Spleen (tissue), 11 donors: Measurements from ENCODE around the gene SAP30BP. TPM values are rescaled to one million over a fixed set of nuclear protein-coding genes. Genes with fewer than 3 reads are reported as not detected.

Experiments used
- DNase-seq: peaks from one replicate; pipeline ENCODE4 v3.0.0-alpha.2; 2020
- H3K27ac ChIP-seq, 8 donors: fragments of 200-600 bp; sonication (generic) in 7 of 8; 1 replicate in 4 of 8; 2 replicates in 4 of 8; pipeline versions ENCODE4 v1.5.0 to v1.8.0; 2016 to 2021; ENCODE audit warnings: inconsistent platforms in 4 of 8, mild to moderate bottlenecking in 4 of 8, moderate library complexity in 1 of 8
- H3K27me3 ChIP-seq, 7 donors: fragments of 200-600 bp; sonication (generic) in 6 of 7; replicated peaks in 1 of 7; 1 replicate in 4 of 7; 2 replicates in 3 of 7; pipeline versions ENCODE4 v1.5.0 to v1.8.0; 2016 to 2021; ENCODE audit warnings: inconsistent platforms in 3 of 7, mild to moderate bottlenecking in 1 of 7
- H3K36me3 ChIP-seq, 6 donors: fragments of 200-600 bp; sonication (generic) in 5 of 6; 1 replicate in 4 of 6; 2 replicates in 2 of 6; pipeline versions ENCODE4 v1.5.0 to v1.8.0; 2016 to 2021; ENCODE audit warnings: inconsistent platforms in 2 of 6
- H3K4me1 ChIP-seq, 6 donors: fragments of 200-600 bp; sonication (generic) in 5 of 6; 1 replicate in 3 of 6; 2 replicates in 3 of 6; pipeline versions ENCODE4 v1.5.0 to v1.8.0; 2016 to 2021; ENCODE audit warnings: inconsistent platforms in 3 of 6
- H3K4me3 ChIP-seq, 8 donors: fragments of 200-600 bp; sonication (generic) in 7 of 8; 1 replicate in 4 of 8; 2 replicates in 4 of 8; pipeline versions ENCODE4 v1.5.0 to v1.8.0; 2016 to 2021; ENCODE audit warnings: inconsistent platforms in 4 of 8, mild to moderate bottlenecking in 4 of 8, moderate library complexity in 2 of 8
- H3K9me3 ChIP-seq, 8 donors: fragments of 200-600 bp; sonication (generic) in 7 of 8; 1 replicate in 4 of 8; 2 replicates in 4 of 8; pipeline versions ENCODE4 v1.5.0 to v1.8.0; 2016 to 2021; ENCODE audit warnings: inconsistent platforms in 4 of 8
- CTCF ChIP-seq, 11 experiments: fragments of 200-600 bp in 7 of 11; fragments of 450-650 bp in 4 of 11; sonication (generic) in 4 of 11; IDR thresholded peaks in 8 of 11; conservative IDR thresholded peaks in 3 of 11; 1 replicate in 7 of 11; 2 replicates in 4 of 11; pipeline versions ENCODE4 v1.4.0 to v1.8.0; 2016 to 2021; ENCODE audit warnings: antibody characterized with exemption in 11 of 11, inconsistent platforms in 4 of 11, mild to moderate bottlenecking in 1 of 11
- POLR2A ChIP-seq, 3 donors: fragments of 450-650 bp; IDR thresholded peaks; one replicate each; pipeline ENCODE4 v1.5.1; 2017; ENCODE audit warnings: antibody characterized with exemption in 3 of 3, mild to moderate bottlenecking in 1 of 3
- POLR2AphosphoS5 ChIP-seq, 3 donors: sonication (generic); formaldehyde crosslinking; IDR thresholded peaks; one replicate each; pipeline ENCODE4 v1.5.1; 2017; ENCODE audit warnings: antibody characterized with exemption in 3 of 3
- WGBS, 5 donors: extraction: QIAGEN DNeasy Blood & Tissue Kit in 3 of 5; methylation state at CpG; one replicate each; pipeline versions ENCODE4 v1.1.5 to v1.1.7; 2013 to 2018; 5-methylcytosine and 5-hydroxymethylcytosine counted together
- intact Hi-C: fragments of 100-400 bp; cut with DNase I; formaldehyde crosslinking; loops from one replicate; pipeline ENCODE4 v1.15.0; 2023; ENCODE audit warnings: low total_unique reads
- polyA plus RNA-seq, 3 donors: library from polyadenylated mRNA; stranded (reverse); fragments of 200-250 nt; gene quantifications; one replicate each; pipeline ENCODE4 v1.2.1, GENCODE V29; 2013
- total RNA-seq, 7 donors: library from RNA; depleted of rRNA in 3 of 7; stranded (reverse); fragments of >200 nt in 3 of 7; fragmentation: NEBNext Ultra II Directional in 4 of 7; extraction: Animal tissue kit (Norgen Biotek cat#: 25700) in 4 of 7; gene quantifications; one replicate each; pipeline versions ENCODE4 v1.1.0 to v1.2.1, GENCODE V29; 2016 to 2021
- donor health status: healthy with polysubstance abuse.
- donor health status: DM: no; HTN: no; CAD: no; lungs with moderate emphysema.
- donor health status: DM: no; HTN: no; CAD: no.
- donor health status: Bipolar disorder and iron deficiency.
- donor health status: healthy.
- donor health status: DM: no; HTN: no; CAD: no.
- donor health status: DM: yes; HTN: yes; CAD: no.

The SAP30BP gene
- total and polyA plus RNA-seq, 10 donors = 53.8 to 110 (median 75.4) TPM

DNA sequence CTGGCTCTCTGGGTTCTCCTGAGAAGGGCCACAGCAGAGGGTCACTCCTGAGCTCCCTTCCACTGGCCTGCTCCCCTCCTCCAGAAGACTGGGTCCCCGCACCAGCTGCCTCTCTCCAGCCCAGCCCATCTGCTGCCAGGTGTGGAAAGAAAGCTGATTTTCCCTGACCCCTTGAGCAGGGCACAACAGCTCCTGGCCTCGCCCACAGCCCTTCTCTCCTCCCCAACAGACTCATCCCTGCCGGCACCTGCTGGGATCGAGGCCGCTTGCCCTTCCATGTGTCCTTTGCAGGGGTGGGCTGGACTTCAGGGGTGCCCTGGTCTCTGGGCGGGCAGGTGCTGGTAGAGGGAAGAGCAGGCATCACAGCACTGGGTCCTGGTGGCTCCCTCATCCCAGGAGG, 38.7 kb upstream of the SAP30BP start:
- H3K36me3 ChIP-seq = peaks cover 0 to 83% (median 48%) of the 10 kb centered on the region in 6 donors
- H3K4me3 ChIP-seq = no peak overlapping the region
- peaks cover 5 to 16% (median 10%) of the 10 kb centered on the region in 6 donors for H3K4me1 ChIP-seq
- intact Hi-C loops = no loop called here
- H3K9me3 ChIP-seq = no peaks in the 10 kb centered on the region
- H3K27ac ChIP-seq = no peak overlapping the region
- 91 to 100% (median 92%) methylated on average over 4 to 6 of the region's 6 CpGs for WGBS, 5 donors
- H3K27me3 ChIP-seq = no peaks in the 10 kb centered on the region
- TF ChIP-seq POLR2A (IDR thresholded peaks at IDR 0.05) (no peak), POLR2AphosphoS5 (IDR thresholded peaks at IDR 0.05) (peak in 1 of 3 donors; percentile 43)
- no peak for DNase-seq

- Histone ChIP-seq H3K27ac (no peak overlapping the region), H3K36me3 (peaks cover 0 to 76% (median 42%) of the 10 kb centered on the region in 6 donors), H3K4me3 (no peak overlapping the region), H3K9me3 (no peaks in the 10 kb centered on the region), H3K4me1 (peaks cover 12 to 23% (median 17%) of the 10 kb centered on the region in 6 donors), H3K27me3 (no peaks in the 10 kb centered on the region)
- no peak for DNase-seq
- 61 to 93% (median 79%) methylated on average over 2 to 14 of the region's 14 CpGs for WGBS, 5 donors
- TF ChIP-seq POLR2A (IDR thresholded peaks at IDR 0.05) (no peak), CTCF (IDR thresholded peaks at IDR 0.05 in 8 of 11, conservative IDR thresholded peaks at IDR 0.05 in 3 of 11) (no peak), POLR2AphosphoS5 (IDR thresholded peaks at IDR 0.05) (peak in 1 of 3 donors; percentile 38)
- intact Hi-C loops = no loop called here
These were observed 38.0 kb upstream of the SAP30BP start for GRCh38 chr17:75629157-75629556.

DNA sequence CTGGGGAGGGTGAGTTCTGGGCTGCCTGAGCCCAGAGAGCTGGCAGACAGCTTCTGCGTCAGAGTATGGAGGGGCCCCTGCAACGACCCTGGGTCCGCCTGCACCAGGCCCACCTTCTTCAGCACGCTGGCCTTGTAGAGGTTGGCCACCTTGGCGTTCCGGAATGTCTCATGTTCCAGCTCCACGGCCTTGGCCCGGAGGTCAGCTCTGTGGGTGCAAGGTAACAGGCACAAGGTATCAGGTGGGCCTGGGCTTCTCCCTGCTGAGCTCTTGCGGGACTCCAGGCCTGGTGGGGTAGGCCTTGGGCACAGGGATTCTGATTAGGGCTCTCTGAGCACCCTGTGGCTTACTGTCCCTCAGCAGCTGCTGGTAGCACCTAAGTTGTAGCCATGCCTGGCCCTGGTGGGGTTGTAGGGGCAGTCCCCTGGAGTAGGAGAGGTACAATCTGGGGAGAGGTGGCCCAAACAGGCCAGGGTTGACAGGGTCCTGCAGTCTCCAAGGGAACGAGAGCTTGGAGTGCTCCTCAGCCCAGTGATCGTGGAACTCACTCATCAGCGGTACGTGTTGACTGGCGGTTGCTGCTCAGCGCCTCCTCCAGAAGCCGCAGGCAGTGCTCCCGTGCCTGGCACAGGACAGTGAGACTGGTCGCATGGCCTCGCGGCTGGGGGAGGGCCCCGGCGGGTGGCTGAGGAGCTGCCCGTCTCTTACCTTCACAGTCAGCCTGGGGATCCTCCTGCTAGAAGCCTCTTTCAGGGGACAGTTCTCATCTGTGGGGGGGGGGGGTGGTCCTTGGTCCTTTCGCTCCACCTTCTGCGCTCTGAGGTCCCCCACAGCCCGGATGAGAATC, 36.8 kb upstream of the SAP30BP start:
- peak; percentile 64 for DNase-seq
- intact Hi-C loops = no loop called here

GRCh38 chr17:75631353-75631752, 35.8 kb upstream of the SAP30BP start:
- Histone ChIP-seq H3K27me3 (no peaks in the 10 kb centered on the region), H3K4me1 (peaks cover 14 to 28% (median 21%) of the 10 kb centered on the region in 6 donors), H3K9me3 (no peaks in the 10 kb centered on the region), H3K27ac (no peak overlapping the region), H3K4me3 (no peak overlapping the region), H3K36me3 (peaks cover 0 to 57% (median 21%) of the 10 kb centered on the region in 6 donors)
- TF ChIP-seq POLR2AphosphoS5 (IDR thresholded peaks at IDR 0.05) = peak in 1 of 3 donors; percentile 51
- no peak for TF ChIP-seq CTCF (IDR thresholded peaks at IDR 0.05 in 8 of 11, conservative IDR thresholded peaks at IDR 0.05 in 3 of 11)
- no peak for DNase-seq
- intact Hi-C loops = no loop called here
- 86 to 94% (median 93%) methylated on average over 12 to 27 of the region's 27 CpGs for WGBS, 5 donors

More for the DNA sequence above, 36.8 kb upstream of the SAP30BP start:
- no peak overlapping the region for H3K27ac ChIP-seq
- no peaks in the 10 kb centered on the region for H3K27me3 ChIP-seq
- WGBS, 5 donors = 84 to 92% (median 87%) methylated on average over 16 to 26 of the region's 26 CpGs
- no peak for TF ChIP-seq CTCF (IDR thresholded peaks at IDR 0.05 in 8 of 11, conservative IDR thresholded peaks at IDR 0.05 in 3 of 11)
- no peak for TF ChIP-seq POLR2A (IDR thresholded peaks at IDR 0.05)
- TF ChIP-seq POLR2AphosphoS5 (IDR thresholded peaks at IDR 0.05) = peak in 2 of 3 donors; percentile 10 to 16
- H3K36me3 ChIP-seq = peaks cover 0 to 65% (median 31%) of the 10 kb centered on the region in 6 donors
- H3K9me3 ChIP-seq = no peaks in the 10 kb centered on the region
- H3K4me3 ChIP-seq = no peak overlapping the region
- H3K4me1 ChIP-seq = peaks cover 14 to 29% (median 21%) of the 10 kb centered on the region in 6 donors
